HCT116 (cell line): Measurements from ENCODE around the gene INTS12.

Experiments used
- CEBPB ChIP-seq: IDR thresholded peaks from 2 replicates; pipeline ENCODE4 v1.6.1; 2012; ENCODE audit warnings: low read depth
- CTCF ChIP-seq, 3 experiments: fragments of 200-600 bp in 1 of 3; sonication (generic) in 1 of 3; IDR thresholded peaks in 2 of 3; conservative IDR thresholded peaks in 1 of 3; 2 replicates each; pipeline ENCODE4 v1.5.1; 2012 to 2017; ENCODE audit warnings: low read depth in 2 of 3, low read length in 2 of 3, antibody characterized with exemption in 1 of 3, borderline replicate concordance in 1 of 3, control low read depth in 1 of 3, mild to moderate bottlenecking in 1 of 3, mixed read lengths in 1 of 3, mixed run types in 1 of 3, moderate library complexity in 1 of 3; ENCODE audit not compliant: insufficient read depth in 1 of 3
- EGR1 ChIP-seq: IDR thresholded peaks from 2 replicates; pipeline ENCODE4 v1.6.1; 2012; ENCODE audit warnings: low read depth
- EZH2 ChIP-seq: fragments of 200-600 bp; sonication (generic); IDR thresholded peaks from 2 replicates; pipeline ENCODE4 v1.6.1; 2017; ENCODE audit warnings: antibody characterized with exemption, mixed run types
- MAX ChIP-seq: IDR thresholded peaks from 2 replicates; pipeline ENCODE4 v1.6.1; 2012
- POLR2A ChIP-seq: IDR thresholded peaks from 2 replicates; pipeline ENCODE4 v1.7.0; 2011; ENCODE audit warnings: borderline replicate concordance; ENCODE audit not compliant: insufficient read depth, insufficient read length; ENCODE audit errors: extremely low read depth
- POLR2AphosphoS5 ChIP-seq: IDR thresholded peaks from 2 replicates; pipeline ENCODE4 v1.6.1; 2011; ENCODE audit warnings: mild to moderate bottlenecking, low read depth, low read length, moderate library complexity
- SRF ChIP-seq: IDR thresholded peaks from 2 replicates; pipeline ENCODE4 v1.6.1; 2012; ENCODE audit warnings: low read depth

- no peak for TF ChIP-seq CTCF (IDR thresholded peaks at IDR 0.05 in 2 of 3, conservative IDR thresholded peaks at IDR 0.05 in 1 of 3; ENCODE audit: borderline replicate concordance in 1 of 3, insufficient read depth in 1 of 3, low read depth in 2 of 3, low read length in 2 of 3)
- TF ChIP-seq EGR1: no peak
- TF ChIP-seq MAX: no peak
- no peak for TF ChIP-seq CEBPB
- no peak for TF ChIP-seq POLR2AphosphoS5
- TF ChIP-seq SRF: no peak
- no peak for TF ChIP-seq EZH2
- no peak for TF ChIP-seq POLR2A
Observed at GRCh38 chr4:105707782-105708180, 708 bp downstream of the INTS12 start.
